Glomerular endothelial cell (primary cell): ENCODE data around the gene MYL11. TPM values are rescaled to one million over a fixed set of nuclear protein-coding genes. Genes with fewer than 3 reads are reported as not detected.

Experiments used
- DNase-seq: peaks from one replicate; pipeline ENCODE4 v3.0.0-alpha.2; 2011; ENCODE audit warnings: low read depth, low spot score; ENCODE audit errors: extremely low read depth
- total RNA-seq: library from RNA; depleted of rRNA; stranded (reverse); fragments of >200 nt; gene quantifications from 2 replicates; pipeline ENCODE4 v1.2.3, GENCODE V29; 2015

Gene MYL11
- total RNA-seq, 1 donor from 2014 or later = not detected

DNA sequence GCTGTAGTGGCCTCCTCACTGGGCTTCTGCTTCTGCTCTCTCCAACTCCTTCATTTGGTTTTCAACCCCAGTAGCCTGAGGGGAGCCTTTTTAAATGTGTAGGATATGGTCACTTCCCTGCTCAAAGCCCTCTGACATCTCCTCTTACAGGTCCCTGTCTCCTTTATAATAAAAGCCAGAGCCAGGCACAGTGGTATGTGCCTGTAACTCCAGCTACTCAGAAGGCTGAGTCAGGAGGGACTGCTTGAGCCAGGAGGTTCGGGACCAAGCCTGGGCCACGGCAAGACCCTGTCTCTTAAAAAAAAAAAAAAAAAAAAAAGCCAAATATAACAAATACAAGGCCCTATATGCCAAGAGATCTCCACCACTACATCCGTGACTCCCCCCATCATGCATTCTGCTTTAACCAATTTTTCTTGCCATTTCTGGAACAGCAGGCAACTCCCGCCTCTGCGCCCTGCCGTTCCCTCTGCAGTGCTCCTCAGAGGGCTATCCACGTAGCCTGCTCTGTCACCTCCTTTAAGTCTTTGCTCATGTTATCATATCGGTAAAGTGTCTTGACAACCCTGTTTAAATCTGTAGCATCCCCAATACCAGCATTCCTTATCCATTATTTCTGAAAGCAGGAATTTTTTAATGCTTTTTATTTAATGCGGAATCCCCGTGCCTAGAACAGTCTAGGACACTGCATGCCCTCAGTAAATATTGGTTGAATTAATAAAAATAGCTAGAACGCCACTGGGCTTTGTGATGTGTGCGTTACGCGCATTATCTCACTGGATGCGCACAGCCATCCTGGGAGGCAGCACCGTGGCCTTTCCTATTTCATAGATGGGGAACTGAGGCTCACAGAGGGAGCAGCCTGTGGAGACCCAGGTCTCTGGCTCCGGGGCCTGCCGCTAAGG lies 42.3 kb downstream of the MYL11 start:
- DNase-seq = no peak

DNA sequence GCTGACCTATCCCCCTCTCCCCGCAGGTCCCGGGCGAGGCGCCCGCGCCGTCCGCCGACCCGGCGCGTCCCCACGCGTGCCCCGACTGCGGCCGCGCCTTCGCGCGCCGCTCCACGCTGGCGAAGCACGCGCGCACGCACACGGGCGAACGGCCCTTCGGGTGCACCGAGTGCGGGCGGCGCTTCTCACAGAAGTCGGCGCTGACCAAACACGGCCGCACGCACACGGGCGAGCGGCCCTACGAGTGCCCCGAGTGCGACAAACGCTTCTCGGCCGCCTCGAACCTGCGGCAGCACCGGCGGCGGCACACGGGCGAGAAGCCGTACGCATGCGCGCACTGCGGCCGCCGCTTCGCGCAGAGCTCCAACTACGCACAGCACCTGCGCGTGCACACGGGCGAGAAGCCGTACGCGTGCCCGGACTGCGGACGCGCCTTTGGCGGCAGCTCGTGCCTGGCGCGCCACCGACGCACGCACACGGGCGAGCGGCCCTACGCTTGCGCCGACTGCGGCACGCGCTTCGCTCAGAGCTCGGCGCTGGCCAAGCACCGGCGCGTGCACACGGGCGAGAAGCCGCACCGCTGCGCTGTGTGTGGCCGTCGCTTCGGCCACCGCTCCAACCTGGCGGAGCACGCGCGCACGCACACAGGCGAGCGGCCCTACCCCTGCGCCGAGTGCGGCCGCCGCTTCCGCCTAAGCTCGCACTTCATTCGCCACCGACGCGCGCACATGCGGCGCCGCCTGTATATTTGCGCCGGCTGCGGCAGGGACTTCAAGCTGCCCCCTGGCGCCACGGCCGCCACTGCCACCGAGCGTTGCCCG lies 43.1 kb downstream of the MYL11 start:
- no peak for DNase-seq

DNA sequence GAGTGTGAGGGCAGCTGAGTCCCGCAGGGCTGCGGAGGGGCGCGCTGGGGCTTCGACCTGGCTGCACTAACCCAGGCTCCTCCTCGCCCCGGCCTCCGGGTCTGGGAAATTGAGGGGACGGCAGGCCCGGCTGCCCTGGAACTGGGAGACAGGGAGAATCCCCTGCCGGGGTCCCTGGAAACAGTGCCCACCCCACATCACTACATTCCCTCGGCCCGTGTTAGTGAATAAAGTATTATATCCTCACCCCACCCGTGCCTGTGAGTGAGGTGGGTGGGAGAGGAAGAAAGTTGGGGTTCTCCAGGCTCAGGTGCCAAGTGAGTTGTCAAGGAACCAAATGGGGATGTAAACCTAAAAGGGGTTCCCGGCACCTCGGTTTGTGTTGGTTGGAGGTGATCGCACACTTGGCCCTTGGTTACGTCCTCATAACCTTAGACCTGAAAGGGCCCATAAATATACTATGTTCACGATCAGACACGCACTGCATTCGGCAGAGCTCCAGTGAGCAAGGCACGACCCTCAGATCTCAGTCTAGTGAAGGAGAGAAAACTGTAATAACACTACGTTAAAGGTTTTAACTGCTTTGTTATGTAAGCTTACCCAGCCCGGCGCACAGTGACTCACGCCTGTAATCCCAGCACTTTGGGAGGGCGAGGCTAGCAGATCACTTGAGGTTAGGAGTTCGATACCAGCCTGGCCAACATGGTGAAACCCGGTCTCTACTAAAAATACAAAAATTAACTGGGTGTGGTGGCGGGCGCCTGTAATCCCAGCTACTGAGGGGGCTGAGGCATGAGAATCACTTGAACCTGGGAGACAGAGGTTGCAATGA lies 44.0 kb downstream of the MYL11 start:
- DNase-seq = no peak

DNA sequence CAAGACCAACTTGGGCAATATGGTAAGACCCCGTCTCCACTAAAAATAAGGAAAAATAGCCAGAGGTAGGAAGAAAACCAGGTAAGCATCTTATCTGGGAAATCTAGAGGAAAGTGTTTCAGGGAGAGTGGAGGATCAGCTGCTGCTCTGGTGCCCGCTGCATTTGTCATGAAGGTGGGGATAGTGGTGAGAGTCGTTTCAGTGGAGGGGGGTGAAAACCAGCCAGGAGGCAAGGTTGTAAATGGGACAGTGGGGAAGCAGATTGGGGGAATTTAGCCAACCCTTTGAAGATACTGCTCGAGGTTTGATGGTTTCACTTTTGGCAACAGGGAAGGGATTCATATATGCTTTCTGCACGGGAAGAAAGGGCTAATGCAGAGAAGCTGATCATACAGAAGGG lies 46.4 kb downstream of the MYL11 start:
- no peak for DNase-seq

Other genes starting within 250 kb of the MYL11 start
- 1.5 and 3.0 TPM in 2 replicates for gene CORO1A, start 191.2 kb upstream of the MYL11 start, total RNA-seq
- gene BOLA2B, start 181.1 kb upstream of the MYL11 start, total RNA-seq = 223 and 376 TPM in 2 replicates
- gene SLX1A, start 180.9 kb upstream of the MYL11 start, total RNA-seq = 62.4 and 113 TPM in 2 replicates
- gene SULT1A3, start 175.5 kb upstream of the MYL11 start, total RNA-seq = 10.2 and 19.4 TPM in 2 replicates
- gene NPIPB13, start 126.3 kb upstream of the MYL11 start, total RNA-seq = 0.47 and 1.5 TPM in 2 replicates
- 55.6 and 56.3 TPM in 2 replicates for gene CD2BP2, start 19.5 kb upstream of the MYL11 start, total RNA-seq
- gene TBC1D10B, start 4.3 kb upstream of the MYL11 start, total RNA-seq = 47.8 and 61.4 TPM in 2 replicates
- gene SEPTIN1, start 7.8 kb downstream of the MYL11 start, total RNA-seq = 0.47 TPM in 1 of 2 replicates, not detected in the other
- gene ZNF48, start 20.6 kb downstream of the MYL11 start, total RNA-seq = 14.0 and 14.4 TPM in 2 replicates
- gene ZNF771, start 32.8 kb downstream of the MYL11 start, total RNA-seq = 19.0 and 19.8 TPM in 2 replicates
- 35.9 and 43.8 TPM in 2 replicates for gene DCTPP1, start 55.2 kb downstream of the MYL11 start, total RNA-seq
- gene SEPHS2, start 71.1 kb downstream of the MYL11 start, total RNA-seq = 35.3 and 38.1 TPM in 2 replicates
- not detected in 2 replicates for gene ITGAL, start 97.9 kb downstream of the MYL11 start, total RNA-seq
- 31.9 and 36.2 TPM in 2 replicates for gene ZNF768, start 151.8 kb downstream of the MYL11 start, total RNA-seq
- gene ZNF747, start 160.1 kb downstream of the MYL11 start, total RNA-seq = 6.0 and 6.1 TPM in 2 replicates
- gene ZNF764, start 183.6 kb downstream of the MYL11 start, total RNA-seq = 9.9 and 12.5 TPM in 2 replicates
- gene ZNF688, start 196.9 kb downstream of the MYL11 start, total RNA-seq = 11.1 and 12.4 TPM in 2 replicates
- gene ZNF785, start 210.9 kb downstream of the MYL11 start, total RNA-seq = 5.8 and 11.2 TPM in 2 replicates
- 9.0 and 11.4 TPM in 2 replicates for gene ZNF689, start 235.6 kb downstream of the MYL11 start, total RNA-seq